GM12891 (cell line): ENCODE results near the gene FNIP1.

Experiments
- PAX5 ChIP-seq: IDR thresholded peaks from 2 replicates; pipeline ENCODE4 v1.6.1; 2011; ENCODE audit warnings: low read length, moderate library complexity, mild to moderate bottlenecking; ENCODE audit not compliant: insufficient read depth, severe bottlenecking
- POLR2A ChIP-seq: IDR thresholded peaks from 2 replicates; pipeline ENCODE4 v1.6.1; 2011; ENCODE audit warnings: low read depth, low read length, control low read depth
- POLR2AphosphoS5 ChIP-seq: IDR thresholded peaks from 2 replicates; pipeline ENCODE4 v1.6.1; 2011; ENCODE audit warnings: low read depth, low read length, control low read depth
- SPI1 ChIP-seq: IDR thresholded peaks from 2 replicates; pipeline ENCODE4 v1.6.1; 2011; ENCODE audit warnings: low read depth, low read length, control low read depth
- TAF1 ChIP-seq: IDR thresholded peaks from 2 replicates; pipeline ENCODE4 v1.6.1; 2011; ENCODE audit warnings: low read depth, low read length, control low read depth

GRCh38 chr5:131595088-131596033 is 201.5 kb downstream of the FNIP1 start:
- no peak for TF ChIP-seq POLR2AphosphoS5
- no peak for TF ChIP-seq TAF1
- TF ChIP-seq POLR2A: no peak
- TF ChIP-seq SPI1: no peak
- no peak for TF ChIP-seq PAX5
